IMR-90 (cell line): ENCODE results near the gene GABRP.

Source experiments
- BHLHE40 ChIP-seq: fragments of 150-350 bp; IDR thresholded peaks from 2 replicates; pipeline ENCODE4 v1.6.1; 2016; ENCODE audit warnings: mild to moderate bottlenecking, low read depth, low read length
- CTCF ChIP-seq: conservative IDR thresholded peaks from 2 replicates; pipeline ENCODE4 v1.5.1; 2012; ENCODE audit warnings: mild to moderate bottlenecking, low read depth, low read length, improper control_type of control experiment
- MAFK ChIP-seq: IDR thresholded peaks from 2 replicates; pipeline ENCODE4 v1.6.1; 2012; ENCODE audit warnings: low read depth, low read length, improper control_type of control experiment
- MAZ ChIP-seq: IDR thresholded peaks from 2 replicates; pipeline ENCODE4 v1.6.1; 2012; ENCODE audit warnings: low read depth, mild to moderate bottlenecking, low read length, improper control_type of control experiment, moderate library complexity, borderline replicate concordance
- MXI1 ChIP-seq: IDR thresholded peaks from 2 replicates; pipeline ENCODE4 v1.6.1; 2012; ENCODE audit warnings: low read depth, mild to moderate bottlenecking, low read length, moderate library complexity, borderline replicate concordance
- NFE2L2 ChIP-seq: fragments of 150-350 bp; IDR thresholded peaks from 2 replicates; pipeline ENCODE4 v1.6.1; 2016; ENCODE audit warnings: low read depth, mild to moderate bottlenecking, low read length
- POLR2A ChIP-seq: IDR thresholded peaks from 2 replicates; pipeline ENCODE4 v1.6.1; 2012; ENCODE audit warnings: mild to moderate bottlenecking, low read depth, low read length
- RAD21 ChIP-seq: IDR thresholded peaks from 2 replicates; pipeline ENCODE4 v1.6.1; 2012; ENCODE audit warnings: low read length, improper control_type of control experiment
- RFX5 ChIP-seq: IDR thresholded peaks from 2 replicates; pipeline ENCODE4 v1.8.0; 2012; ENCODE audit warnings: low read depth, mild to moderate bottlenecking, low read length, moderate library complexity
- SMC3 ChIP-seq: fragments of 150-350 bp; IDR thresholded peaks from 2 replicates; pipeline ENCODE4 v1.6.1; 2016; ENCODE audit warnings: low read depth, mild to moderate bottlenecking, antibody characterized with exemption, low read length, moderate library complexity
- TF ChIP-seq, protein P1 (sequence below): fragments of 150-350 bp; IDR thresholded peaks from 2 replicates; pipeline ENCODE4 v1.6.1; 2016; ENCODE audit warnings: low read depth, mild to moderate bottlenecking, low read length, moderate library complexity, borderline replicate concordance

DNA sequence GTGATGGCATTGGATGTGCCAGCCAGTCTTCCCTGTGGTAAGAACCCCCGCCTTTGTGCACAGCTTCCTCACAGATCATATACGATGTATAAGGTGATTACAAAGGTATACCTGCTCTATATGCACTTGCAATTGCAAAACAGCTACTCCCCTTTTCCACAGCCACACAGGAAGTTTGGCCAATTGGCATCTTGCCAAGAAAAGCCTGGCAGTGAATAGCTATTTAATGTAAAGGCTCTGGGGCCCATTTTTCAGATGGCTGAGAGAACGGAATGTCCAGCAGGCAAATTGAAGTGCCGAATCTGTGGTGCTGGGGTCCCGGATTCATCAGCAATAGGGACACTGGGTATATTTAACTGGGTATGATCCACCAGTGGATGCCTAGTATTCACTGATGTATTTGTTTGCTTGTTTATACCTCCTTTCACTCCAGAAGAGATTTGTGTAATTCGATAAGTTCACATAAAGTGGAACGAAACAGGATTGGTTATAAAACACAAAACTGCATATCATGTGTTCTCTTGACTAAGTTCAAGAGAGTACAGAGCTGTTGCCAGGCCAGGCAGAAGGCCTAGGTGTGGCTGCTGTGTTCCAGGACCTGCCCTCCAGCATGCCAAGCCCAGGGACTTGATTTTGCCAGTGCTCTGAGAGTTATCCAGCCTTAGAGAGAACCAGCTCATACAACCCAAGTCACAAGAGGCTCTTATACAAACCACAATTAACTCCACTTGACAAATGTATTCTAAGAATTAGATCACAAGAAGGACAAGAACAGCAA, 27.7 kb upstream of the GABRP start:
- TF ChIP-seq POLR2A (no peak), CTCF (no peak), RFX5 (no peak), SMC3 (no peak), NFE2L2 (no peak), MXI1 (no peak), RAD21 (no peak), BHLHE40 (no peak), MAZ (no peak), MAFK (no peak)
- TF ChIP-seq, protein P1, sequence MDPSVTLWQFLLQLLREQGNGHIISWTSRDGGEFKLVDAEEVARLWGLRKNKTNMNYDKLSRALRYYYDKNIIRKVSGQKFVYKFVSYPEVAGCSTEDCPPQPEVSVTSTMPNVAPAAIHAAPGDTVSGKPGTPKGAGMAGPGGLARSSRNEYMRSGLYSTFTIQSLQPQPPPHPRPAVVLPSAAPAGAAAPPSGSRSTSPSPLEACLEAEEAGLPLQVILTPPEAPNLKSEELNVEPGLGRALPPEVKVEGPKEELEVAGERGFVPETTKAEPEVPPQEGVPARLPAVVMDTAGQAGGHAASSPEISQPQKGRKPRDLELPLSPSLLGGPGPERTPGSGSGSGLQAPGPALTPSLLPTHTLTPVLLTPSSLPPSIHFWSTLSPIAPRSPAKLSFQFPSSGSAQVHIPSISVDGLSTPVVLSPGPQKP: no peak
